HG03558 (cell line): ENCODE data around the gene FHIP1A.
"Not testable (repeated sequence)": the region's sequence is repeated elsewhere in the genome, so short reads cannot be mapped to it uniquely, and the experiment has no call there.

ENCODE experiments used
- ATAC-seq: cut with Tn5 transposase; IDR thresholded peaks from one replicate; pipeline ENCODE4 v1.9.1; 2021; ENCODE audit warnings: moderate number of reproducible peaks; ENCODE audit not compliant: unreplicated experiment; ENCODE audit errors: extremely low read depth

The FHIP1A gene

GRCh38 chr4:151408630-151409469 lies at the start of gene FHIP1A:
FHIP1A (plus strand) TSS chr4:151409176; CDS start chr4:151566260, 157,084 bp downstream.
- peak; percentile 81 for ATAC-seq

DNA sequence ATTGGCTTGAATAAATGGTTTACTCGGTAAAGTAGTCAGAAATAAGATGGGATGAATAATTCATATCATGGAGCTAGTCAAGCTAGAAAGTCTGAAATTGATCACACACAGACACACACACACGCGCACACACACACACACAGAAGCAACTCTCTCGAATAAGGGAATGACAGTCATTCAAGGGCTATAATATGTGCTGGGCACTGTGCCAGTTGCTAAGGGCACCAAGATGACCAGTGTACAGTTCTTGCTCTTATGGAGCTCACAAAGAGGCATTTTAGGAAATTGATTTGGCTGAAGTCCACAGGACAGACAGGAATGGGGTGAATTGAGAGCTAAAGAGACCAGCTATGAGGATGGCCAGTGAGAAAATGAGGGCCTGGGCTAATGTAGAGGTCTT lies 49.4 kb upstream of the FHIP1A start:
- ATAC-seq = no peak

DNA sequence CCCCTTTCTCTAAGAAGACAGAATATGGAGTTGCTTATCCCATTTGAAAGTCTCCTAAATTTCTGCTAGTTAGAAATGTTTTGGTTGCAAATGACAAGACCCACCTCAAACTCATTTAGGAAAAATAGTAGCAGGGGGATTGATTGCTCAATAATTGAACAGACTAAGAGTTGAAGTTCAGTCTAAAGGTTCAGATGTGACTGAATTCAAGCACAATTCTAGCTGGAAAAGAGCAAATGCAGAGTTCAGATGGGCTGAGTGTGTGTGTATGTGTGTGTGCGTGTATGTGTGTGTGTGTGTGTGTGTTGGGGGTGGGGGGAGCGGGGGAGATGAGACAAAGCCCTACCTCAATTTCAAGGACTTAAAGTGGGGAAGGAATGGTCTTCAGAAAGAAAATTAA lies 47.9 kb upstream of the FHIP1A start:
- ATAC-seq = no peak

GRCh38 chr4:151361966-151362365 lies 47.0 kb upstream of the FHIP1A start:
- ATAC-seq = no peak

GRCh38 chr4:151362404-151363164 lies 46.4 kb upstream of the FHIP1A start:
- ATAC-seq = peak; percentile 85

DNA sequence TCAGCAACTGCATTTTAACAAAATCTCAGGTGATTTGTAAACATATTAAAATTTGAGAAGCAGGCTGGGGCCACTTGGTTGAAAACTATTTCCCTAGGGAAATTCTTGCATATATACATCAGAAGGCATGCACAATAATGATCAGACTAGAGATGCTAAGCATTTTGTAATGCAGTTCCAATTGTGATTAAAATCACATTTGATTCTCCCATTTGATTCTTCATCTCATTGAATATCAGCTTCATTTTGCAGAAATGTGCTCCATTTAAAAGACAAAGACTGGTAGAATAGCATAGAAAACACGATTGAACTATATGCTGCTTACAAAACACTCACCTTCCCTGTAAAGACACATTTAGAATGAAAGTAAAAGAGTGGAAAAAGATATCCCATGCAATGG lies 32.4 kb upstream of the FHIP1A start:
- ATAC-seq = no peak

DNA sequence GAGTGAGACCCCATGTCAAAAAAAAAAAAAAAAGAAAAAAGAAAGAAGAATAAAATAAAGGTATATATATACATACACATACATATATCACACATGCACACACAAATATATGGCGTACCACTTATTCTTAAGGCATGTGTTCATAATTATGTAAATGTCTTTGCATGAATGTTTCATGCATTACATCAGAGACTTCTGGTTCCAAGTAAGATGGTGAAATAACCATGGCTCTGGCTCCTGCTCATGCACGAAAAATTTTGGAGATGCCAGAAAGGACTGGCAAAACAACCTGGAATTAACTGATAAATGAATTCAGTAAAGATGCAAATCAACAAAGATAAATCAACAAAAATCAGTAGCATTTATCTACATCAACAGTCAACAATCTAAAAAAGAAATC lies 19.7 kb upstream of the FHIP1A start:
- ATAC-seq = no peak

- not testable (repeated sequence) for ATAC-seq
These were observed 19.2 kb upstream of the FHIP1A start for GRCh38 chr4:151389799-151390198.

DNA sequence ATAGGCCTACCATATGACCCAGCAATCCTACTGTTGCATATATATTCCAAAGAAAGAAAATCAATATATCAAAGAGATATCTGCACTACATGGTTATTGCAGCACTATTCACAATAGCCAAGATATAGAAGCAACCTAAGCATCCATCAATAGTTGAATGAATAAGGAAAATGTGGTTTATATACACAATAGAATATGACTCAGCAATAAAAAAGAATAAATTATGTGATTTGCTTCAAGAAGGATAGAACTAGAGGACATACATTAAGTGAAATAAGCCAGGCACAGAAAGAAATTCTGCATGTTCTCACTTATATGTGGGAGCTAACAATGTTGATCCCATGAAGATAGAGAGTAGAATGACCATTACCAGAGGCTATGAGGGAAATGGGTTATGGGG lies 13.1 kb upstream of the FHIP1A start:
- ATAC-seq = no peak

- ATAC-seq = no peak
These were observed 8.6 kb upstream of the FHIP1A start for GRCh38 chr4:151400343-151400742.

DNA sequence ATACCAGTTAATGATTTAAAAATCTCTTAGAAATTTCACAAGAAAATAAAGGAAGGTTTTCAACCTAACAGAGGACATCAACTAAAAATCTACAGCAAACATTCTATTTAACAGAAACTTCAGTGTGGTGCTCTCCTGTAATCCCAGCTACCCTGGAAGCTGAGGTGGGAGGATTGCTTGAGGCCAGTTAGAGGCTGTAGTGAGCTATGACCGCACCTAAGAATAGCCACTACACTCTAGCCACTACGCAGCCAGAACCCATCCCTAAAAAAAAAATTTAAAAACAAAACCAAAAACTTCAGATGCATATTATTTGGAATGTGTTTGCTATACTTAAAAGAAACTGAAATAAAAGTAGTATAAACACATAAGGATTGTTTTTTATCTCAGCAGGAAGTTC lies 7.2 kb upstream of the FHIP1A start:
- ATAC-seq = no peak

- ATAC-seq = no peak
These were observed 6.7 kb upstream of the FHIP1A start for GRCh38 chr4:151402145-151402865.

DNA sequence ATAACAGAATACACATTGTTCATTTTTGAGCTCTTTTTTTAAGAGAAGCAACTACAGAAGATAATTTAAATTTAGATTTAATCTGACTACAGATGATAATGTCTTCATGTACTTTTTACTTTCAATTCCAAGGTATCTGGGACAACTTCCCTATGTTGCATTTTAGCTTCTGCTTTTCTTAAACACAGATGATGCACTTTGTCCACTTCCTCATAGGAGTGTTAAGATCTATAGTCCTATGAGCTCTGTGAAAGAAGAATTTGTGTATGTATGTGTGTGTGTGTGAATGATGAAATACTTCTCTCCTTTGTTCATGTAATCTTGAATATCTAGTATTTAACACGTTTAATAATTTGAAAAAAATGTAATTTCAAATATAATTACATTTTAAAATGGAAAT lies 5.3 kb upstream of the FHIP1A start:
- ATAC-seq = no peak

GRCh38 chr4:151404802-151405201 lies 4.2 kb upstream of the FHIP1A start:
- not testable (repeated sequence) for ATAC-seq

DNA sequence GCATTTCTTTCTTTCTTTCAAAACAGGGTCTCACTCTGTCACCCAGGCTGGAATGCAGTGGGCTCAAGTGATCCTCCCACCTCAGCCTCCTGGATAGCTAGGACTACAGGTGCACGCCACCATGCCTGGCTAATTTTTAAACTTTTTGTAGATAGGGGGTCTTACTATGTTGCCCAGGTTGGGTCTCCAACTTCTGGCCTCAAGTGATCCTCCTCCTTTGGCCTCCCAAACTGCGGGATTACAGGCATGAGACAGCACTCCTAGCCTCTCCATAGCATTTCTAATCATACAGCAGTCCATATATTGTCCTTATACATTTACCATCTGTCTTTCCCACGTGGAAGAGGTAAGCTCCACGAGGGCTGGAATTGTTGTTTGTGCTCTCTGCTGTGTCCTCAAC lies 2.0 kb upstream of the FHIP1A start:
- no peak for ATAC-seq

GRCh38 chr4:151407466-151408379 lies 1.3 kb upstream of the FHIP1A start:
- peak; percentile 82 for ATAC-seq

DNA sequence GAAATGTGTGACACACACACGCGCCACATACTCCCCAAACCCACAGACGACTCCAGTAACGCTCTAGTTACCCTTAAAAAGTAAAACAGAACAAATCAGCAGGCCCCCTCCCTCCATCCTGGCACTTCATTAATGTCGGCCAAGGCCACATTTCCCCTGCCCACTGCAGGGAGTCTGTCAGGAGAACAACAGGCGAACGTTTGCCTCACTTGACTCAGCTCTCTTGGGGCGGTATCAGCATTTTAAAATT lies 671 bp upstream of the FHIP1A start:
- no peak for ATAC-seq

GRCh38 chr4:151409470-151410313 lies 716 bp downstream of the FHIP1A start:
- no peak for ATAC-seq

DNA sequence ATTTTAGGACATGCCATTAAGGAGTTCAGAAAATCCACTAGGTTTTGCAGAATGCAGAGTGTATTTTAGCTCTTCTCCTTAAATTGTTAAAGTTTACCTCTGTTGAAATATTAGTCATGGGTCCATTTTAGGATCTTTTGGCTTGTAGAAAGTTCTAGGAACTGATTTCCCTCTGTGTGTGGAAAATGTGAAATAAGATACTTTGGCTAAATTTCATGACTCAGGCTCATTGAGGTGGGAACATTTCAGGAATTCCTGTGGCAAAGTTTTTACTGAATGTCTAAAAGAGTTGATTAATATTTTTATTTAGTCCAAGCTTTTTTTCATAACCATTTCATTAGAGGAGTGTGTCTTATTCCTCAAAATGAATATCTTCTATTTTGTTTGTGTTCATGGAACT lies 7.0 kb downstream of the FHIP1A start:
- ATAC-seq = no peak
